HG02885 (cell line): ENCODE data around the gene BCL2.
A peak's percentile ranks its signal among the peaks of the same experiment; 100 is the strongest.

Experiments used
- ATAC-seq: cut with Tn5 transposase; IDR thresholded peaks from one replicate; pipeline ENCODE4 v1.9.1; 2021; ENCODE audit warnings: mild to moderate bottlenecking; ENCODE audit not compliant: unreplicated experiment, poor library complexity

BCL2 gene

GRCh38 chr18:63290166-63290820, 29.3 kb downstream of the BCL2 start:
- ATAC-seq = no peak

- ATAC-seq = no peak
Measured at GRCh38 chr18:63288311-63288710, 31.3 kb downstream of the BCL2 start.

DNA sequence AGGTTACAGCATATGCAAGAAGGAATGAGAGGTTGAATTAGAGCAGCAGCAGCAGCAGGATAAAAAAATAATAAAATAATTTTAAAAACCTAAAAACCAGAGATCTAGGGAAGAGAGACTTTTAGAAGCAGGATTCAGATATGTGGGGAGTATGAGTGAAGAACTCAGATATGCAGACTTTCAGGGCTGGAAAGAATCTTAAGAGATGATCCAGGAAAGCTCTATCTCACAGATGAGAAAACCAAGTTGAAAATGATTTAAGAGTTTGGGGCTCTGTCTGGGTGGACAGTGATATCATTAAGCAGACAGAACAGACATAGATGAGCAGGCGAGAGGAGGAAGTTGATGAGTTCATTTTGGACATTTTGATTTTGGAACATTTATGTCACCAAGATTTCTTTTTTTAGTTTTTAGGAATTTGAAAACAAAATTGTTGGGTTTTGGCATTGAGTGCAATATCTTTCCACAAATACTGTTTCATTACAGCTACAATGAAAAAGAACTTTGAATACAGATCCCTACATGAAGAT, 31.8 kb downstream of the BCL2 start:
- no peak for ATAC-seq

DNA sequence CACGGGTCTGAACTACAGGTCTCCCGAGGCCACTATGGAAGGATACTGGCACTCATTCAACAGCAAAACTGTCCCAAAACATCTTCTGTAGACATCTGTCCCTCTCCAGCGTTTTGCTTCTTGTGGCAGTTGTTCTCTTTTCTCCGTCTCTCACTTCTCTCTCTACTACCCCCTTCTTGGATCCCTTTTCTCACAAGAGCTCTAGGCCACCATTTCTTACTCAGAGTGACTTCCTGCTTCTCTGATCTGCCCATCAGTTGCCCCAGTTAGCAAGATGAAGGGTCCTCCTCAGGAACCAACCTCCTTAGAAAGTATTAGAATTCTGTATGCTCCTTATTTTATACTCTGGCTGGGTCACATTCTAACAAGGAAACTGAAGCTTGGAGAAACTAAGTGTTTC, 32.6 kb downstream of the BCL2 start:
- ATAC-seq = no peak

GRCh38 chr18:63284827-63285733, 34.5 kb downstream of the BCL2 start:
- ATAC-seq = peak; percentile 98

GRCh38 chr18:63284173-63284799, 35.3 kb downstream of the BCL2 start:
- no peak for ATAC-seq

GRCh38 chr18:63283305-63284094, 36.1 kb downstream of the BCL2 start:
- no peak for ATAC-seq

GRCh38 chr18:63282793-63283192, 36.8 kb downstream of the BCL2 start:
- ATAC-seq = no peak

DNA sequence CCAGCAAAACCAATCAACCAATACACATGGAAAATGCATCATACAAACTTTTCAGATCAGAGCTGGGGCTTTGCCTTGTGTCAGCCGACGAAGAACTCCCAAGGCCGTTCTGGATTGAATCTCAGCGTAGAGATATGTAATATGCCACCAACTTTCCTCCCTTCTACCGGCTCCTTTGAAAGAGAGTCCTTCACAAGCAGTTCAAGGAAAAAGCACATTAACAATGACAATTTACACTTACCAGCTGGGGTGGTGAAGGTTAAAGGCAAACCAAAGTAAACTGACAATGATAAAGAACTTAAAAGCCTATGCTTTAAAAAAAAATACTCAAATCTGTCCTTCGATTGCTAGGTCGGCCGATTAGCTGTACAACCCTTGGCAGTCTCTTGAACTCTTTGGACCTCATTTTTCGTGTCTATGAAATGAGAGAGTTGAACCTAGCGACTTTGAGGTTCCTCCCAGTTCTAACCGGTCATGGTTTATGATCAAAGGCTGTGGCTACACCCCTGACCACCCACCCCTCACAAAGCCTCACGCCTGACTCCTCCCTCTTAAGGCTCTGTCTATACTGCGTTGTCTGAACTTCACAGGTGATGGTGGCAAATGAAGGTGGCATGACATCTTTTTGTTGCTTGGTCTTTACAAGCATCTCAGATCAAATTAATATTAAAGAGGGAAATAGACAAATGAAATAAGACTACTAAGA, 46.2 kb downstream of the BCL2 start:
- peak; percentile 68 for ATAC-seq

GRCh38 chr18:63272638-63273037, 46.9 kb downstream of the BCL2 start:
- no peak for ATAC-seq

DNA sequence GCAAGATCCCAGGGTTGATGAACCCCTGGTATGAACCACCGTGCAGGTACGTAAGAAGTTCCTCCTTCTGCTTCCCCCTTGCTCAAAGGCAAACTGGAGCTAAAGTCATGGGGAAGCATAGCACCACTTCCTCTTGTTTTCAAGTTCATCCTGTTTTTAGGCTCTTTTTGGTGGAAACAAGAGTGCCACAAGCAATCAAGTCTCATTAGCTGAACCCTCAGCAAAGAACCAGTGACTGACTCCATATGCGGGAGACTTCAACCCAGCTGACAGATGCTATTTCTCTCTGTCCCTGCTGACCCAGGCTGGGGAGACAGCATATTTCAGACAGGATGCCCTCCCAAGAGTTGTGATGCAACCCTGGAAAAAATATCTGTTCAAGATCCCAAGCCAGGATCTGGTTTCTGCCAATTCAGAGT, 47.7 kb downstream of the BCL2 start:
- no peak for ATAC-seq

- ATAC-seq = no peak
Measured at GRCh38 chr18:63271148-63271547, 48.4 kb downstream of the BCL2 start.

GRCh38 chr18:63267975-63268721, 51.4 kb downstream of the BCL2 start:
- peak; percentile 56 for ATAC-seq

- ATAC-seq = no peak
Measured at GRCh38 chr18:63266888-63267790, 52.4 kb downstream of the BCL2 start.

GRCh38 chr18:63265326-63265725, 54.2 kb downstream of the BCL2 start:
- no peak for ATAC-seq

GRCh38 chr18:63264871-63265270, 54.7 kb downstream of the BCL2 start:
- no peak for ATAC-seq

GRCh38 chr18:63263444-63263843, 56.1 kb downstream of the BCL2 start:
- ATAC-seq = no peak
